Left renal cortex interstitium (tissue), 4 donors: ENCODE results near the gene CEACAM4. TPM values are rescaled to one million over a fixed set of nuclear protein-coding genes. Genes with fewer than 3 reads are reported as not detected.
"Not testable (repeated sequence)": the region's sequence is repeated elsewhere in the genome, so short reads cannot be mapped to it uniquely, and the experiment has no call there.

ENCODE experiments used
- DNase-seq, 4 donors: peaks; one replicate each; pipeline ENCODE4 v3.0.0-alpha.2; 2013; ENCODE audit warnings: low read depth in 4 of 4, low spot score in 2 of 4, missing footprints in 1 of 4
- polyA plus RNA-seq, 4 donors: library from polyadenylated mRNA; unstranded; fragments of 120-200 nt; gene quantifications; one replicate each; pipeline ENCODE4 v1.2.1, GENCODE V29; 2013; ENCODE audit not compliant: insufficient read length in 4 of 4

The CEACAM4 gene
- polyA plus RNA-seq, 4 donors: 0.11 to 0.22 (median 0.14) TPM; not detected in 1

DNA sequence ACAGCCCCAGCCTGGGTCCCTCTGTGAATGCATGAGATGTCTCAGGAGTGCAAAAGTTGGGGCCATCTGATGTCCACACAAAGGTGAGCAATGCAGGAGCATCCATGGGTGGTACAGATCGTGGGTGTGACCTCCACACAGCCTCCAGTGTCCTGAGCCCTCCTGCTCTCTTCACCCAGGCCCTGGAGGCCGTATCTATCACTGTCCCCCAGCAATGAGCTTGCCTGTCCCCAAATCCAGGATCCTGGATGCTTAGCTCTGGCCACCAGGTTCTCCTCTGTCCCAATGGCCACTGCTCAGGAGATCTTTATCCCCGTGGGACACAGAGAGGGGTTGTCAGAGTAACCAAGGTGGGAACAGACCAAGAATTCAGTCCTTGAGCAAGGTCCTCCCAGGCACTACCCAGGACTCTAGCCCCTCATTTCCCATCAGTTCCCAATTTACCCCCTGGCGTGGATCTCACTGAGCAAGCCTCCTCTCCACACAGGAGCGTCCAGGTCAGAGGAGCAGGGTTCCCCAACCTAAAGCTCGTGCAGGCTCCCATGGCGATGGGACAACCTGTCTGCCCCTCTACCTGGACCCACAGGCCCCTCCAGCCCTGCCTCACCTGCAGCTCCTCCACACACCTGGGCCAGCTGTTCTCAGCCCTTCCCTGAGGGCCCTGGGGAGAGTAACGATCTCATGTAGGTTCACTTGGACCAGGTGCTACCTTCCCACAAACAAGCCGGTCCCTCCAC lies 39.6 kb downstream of the CEACAM4 start:
- DNase-seq: no peak

DNA sequence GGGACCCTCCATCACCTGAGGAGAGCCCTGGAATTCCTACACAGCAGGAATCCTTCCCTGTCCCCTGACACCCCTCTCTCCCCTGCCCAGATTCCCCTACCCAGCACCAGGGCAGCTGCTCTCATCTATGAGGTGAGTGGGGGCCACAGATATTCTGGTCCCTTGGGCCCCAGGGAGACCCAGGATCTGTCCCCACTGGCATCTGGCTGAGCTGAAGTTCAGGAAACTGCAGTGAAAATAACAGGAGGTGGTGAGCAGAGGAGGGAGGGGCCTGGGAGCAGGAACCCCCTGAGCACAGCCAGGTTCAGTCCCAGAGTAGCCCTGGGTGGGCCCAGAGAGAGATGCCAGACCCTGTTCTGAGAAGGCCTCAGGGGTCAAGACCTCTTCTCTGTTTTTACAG lies 40.8 kb downstream of the CEACAM4 start:
- DNase-seq: no peak

DNA sequence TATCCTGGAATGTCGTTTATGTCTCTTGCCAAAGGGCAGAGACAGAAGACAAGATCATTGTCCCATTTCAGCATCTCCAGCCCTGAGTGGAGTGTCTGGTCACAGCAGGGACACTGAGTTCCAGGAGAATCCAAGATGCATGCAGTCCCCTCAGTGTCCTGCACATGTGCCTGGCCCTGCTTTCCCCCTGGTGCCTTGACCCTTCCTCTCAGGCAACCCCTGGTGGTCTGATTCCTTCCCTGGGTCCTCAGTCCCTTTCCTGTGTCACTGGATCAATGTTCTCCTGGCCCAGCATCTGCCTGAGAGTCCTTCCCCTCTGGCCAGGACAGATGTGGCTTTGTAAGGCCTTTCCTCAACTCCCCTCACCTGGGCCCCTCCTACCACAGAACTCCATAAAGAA lies 41.9 kb downstream of the CEACAM4 start:
- no peak for DNase-seq

DNA sequence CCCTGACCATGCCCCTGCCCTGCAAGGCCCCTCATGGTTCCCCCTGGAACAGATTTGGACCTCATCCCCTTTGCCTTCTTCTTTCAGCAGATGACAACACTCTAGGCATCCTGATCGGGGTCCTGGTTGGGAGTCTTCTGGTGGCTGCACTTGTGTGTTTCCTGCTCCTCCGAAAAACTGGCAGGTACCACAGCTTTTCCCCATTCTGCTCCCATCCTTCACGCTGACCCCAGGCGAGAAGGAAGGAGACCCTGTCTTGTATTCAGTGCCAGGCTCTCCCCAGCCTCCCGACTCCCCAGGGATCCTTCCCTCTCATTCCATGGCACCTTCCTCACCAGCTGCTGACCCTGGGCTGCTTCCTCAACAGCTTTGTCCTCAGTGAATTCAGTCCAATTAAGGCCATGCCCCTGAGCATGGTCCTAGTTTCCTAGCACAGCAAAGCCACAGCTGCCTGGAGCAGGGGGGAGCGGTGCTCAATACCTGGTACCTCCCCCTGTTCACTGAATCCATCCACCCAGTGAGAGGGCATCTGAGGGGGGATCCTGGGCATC lies 42.5 kb downstream of the CEACAM4 start:
- DNase-seq: no peak

DNA sequence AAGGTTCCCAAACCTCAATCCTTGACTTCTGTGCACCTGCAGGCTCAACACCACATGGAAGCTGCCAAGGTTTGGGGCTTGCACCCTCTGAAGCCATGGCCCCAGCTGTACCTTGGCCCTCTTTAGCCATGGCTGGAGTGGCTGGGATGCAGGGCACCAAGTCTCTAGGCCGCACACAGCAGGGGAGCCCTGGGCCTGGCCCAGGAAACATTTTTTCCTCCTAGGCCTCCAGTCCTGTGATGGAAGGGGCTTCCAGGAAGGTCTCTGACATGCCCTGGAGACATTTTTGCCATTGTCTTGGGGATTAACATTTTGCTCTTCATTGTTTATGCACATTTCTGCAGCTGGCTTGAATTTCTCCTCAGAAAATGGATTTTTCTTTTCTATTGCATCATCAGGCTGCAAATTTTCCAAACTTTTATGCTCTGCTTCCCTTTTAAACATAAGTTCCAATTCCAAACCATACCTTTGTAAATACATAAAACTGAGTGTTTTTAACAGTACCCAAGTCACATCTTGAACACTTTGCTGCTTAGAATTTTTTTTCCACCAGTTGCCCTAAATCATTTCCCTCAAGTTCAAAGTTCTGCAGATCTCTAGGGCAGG lies 44.2 kb downstream of the CEACAM4 start:
- DNase-seq: not testable (repeated sequence)

DNA sequence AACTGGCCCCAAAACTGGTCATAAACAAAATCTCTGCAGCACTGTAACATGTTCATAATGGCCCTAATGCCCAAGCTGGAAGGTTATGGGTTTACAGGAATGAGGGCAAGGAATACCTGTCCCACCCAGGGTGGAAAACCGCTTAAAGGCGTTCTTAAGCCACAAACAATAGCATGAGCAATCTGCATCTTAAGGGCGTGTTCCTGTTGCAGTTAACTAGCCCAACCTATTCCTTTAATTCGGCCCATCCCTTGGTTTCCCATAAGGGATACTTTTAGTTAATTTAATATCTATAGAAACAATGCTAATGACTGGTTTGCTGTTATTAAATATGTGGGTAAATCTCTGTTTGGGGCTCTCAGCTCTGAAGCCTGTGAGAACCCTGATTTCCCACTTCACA lies 45.8 kb downstream of the CEACAM4 start:
- DNase-seq: not testable (repeated sequence)

DNA sequence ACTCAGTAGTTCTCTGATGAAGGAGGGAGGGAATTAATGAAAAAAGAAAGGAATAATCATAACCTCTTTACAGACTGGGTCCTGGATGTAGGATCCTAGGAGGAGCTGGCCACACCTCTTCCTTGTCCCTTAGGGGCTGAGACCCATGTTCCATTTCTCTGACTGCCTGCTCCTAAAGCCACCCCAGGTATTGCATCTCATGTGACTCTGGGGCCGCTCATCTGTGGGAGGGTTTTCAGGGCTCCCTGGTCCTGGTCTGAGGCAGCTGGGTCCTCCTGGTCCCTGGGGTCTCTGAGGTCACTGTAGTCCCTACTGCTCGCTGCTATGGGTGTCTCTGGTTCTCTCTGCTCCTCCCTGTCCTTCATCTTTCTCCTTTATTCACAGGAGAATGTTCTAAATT lies 48.0 kb downstream of the CEACAM4 start:
- DNase-seq: no peak

DNA sequence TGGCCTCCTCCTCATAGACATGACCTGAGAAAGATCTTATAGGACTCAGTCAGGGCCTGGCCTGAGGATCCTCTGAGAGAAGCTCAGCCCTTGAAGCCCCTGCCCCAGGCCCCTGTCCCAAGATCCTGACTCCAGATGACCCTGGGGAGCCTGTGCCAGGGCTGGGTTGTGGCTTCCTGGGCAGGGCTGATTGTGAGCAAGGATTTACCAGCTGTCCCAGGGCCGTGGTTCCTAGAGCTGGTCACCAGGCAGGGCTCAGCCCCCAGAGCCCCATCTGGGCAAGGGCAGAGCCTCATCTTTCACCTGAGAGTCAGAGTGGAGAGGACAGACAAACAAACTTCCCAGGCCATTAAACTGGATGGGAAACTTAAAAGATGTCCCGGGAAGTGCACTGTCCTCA lies 49.0 kb downstream of the CEACAM4 start:
- DNase-seq: no peak

DNA sequence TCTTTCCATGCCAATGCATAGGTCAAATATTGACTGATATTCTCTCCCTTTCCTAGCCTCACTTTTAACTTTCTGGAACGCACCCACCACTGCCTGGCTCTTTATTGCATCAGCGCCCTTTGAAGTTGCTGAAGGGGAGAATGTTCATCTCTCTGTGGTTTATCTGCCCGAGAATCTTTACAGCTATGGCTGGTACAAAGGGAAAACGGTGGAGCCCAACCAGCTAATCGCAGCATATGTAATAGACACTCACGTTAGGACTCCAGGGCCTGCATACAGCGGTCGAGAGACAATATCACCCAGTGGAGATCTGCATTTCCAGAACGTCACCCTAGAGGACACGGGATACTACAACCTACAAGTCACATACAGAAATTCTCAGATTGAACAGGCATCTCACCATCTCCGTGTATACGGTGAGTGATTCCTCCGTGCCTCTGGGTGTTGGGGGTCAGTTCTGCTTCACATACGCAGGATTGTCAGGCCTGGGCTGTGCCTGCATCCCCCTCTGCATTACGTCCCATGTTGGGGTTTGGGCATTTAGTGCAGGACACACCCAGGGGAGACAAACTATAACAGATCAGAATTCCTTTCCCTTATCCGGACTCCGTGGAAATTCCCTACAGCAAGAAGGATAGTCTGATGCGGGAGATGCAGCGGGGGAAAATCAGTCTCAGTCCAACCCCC lies 49.6 kb downstream of the CEACAM4 start:
- no peak for DNase-seq

DNA sequence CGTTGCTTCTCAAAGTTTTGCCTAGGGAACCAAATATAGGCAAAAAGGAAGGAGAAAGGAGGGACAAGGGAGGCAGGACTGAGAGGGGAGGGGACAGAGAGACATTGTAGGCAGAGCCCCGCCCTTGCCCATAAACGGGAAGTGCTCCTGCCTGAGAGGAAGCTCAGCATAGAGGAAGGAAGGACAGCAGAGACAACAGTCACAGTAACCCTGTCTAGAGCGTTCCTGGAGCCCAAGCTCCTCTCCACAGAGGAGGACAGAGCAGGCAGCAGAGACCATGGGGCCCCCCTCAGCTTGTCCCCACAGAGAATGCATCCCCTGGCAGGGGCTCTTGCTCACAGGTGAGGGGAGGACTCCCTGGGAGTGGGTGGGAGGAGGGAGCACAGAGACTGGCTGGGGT lies 50.9 kb downstream of the CEACAM4 start, which contains the start of gene CEACAM21:
Gene CEACAM21 (plus strand): TSS at position 169 of the 400 bp plus-strand sequence. CDS start 109 bp downstream, at position 278.
- no peak for DNase-seq

DNA sequence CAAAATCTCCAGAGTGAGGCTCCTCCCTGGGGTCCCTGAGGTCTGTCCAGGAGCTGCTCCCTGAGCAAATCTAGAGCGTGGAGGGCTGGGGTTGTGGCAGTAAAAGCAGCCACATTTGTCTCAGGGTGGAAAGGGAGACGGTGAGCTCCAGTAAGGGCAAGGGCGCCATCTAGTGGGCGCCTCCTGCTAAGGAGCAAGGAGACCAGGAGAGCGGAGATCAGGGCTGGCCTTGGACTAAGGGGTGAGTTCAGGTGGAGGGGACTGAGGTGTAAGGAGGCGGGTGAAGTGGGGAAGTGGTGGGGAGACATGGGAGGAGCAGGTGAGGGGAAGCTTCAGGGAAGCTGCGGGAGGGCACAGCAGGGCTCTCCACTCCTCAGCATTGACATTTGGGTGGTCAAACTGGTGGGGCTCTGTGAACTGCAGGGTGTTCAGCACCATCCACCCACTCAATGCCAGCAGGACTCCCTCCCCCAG lies 56.2 kb downstream of the CEACAM4 start:
- peak in 2 of 4 donors; percentile 39 to 60 for DNase-seq

DNA sequence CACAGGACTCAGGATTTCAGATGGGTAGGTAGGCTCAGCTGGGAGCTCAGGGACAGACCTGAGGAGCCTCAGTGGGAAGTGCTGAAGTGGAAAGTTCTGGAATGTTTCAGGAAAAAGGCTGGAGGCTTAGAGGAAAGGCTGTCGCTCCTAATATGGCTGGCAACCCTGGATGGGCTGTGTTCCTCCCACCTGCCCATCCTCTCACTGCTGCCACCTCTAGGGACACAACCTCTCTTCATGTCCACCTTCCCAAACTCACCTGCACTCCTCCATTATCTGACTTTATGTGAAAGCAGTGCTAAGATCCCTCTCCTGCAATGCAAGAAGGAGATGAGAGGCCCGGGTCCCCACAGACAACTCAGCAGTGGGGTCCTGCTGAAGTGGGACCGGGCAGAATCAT lies 56.7 kb downstream of the CEACAM4 start:
- no peak for DNase-seq

DNA sequence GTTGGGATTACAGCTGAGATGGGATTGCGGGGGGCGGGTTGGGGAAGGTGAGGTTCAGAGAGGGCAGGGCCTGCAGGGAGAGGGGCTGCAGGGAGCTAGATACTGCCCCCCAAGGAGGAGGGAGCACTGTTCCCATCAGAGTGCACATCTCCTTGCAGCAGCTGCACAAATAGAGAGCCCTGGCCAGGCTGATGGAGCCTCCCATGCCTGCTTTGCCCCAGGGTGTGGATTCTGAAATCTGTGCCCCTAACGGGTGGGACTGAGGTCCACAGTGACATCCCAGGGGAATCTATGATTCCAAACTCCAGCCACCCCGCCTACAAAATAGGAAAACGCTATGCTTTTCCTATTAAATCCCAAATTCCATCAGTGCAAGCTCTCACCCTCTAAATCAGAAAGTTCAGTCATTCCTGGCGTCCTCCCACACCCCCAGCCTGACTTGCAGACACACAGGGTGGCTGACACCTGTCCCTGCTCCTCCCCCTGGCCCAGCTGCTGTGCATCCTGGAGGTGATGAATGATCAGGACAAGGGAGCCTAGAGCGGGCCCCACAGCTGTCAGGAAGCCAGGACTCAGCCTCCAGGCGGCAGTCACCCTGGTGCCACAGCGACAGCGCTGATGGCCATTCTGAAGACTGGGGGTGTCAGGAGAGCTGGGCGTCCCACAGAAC lies 57.3 kb downstream of the CEACAM4 start:
- DNase-seq: no peak

Other genes starting within 250 kb of the CEACAM4 start
- 10 to 100 TPM; 16.1 to 23.4 (median 19.3) TPM for gene EXOSC5, start 229.7 kb downstream of the CEACAM4 start, polyA plus RNA-seq
- gene BCKDHA, start 229.3 kb downstream of the CEACAM4 start, polyA plus RNA-seq: 10 to 100 TPM; 32.9 to 60.7 (median 48.0) TPM
- 1 to 10 TPM; 2.9 to 6.7 (median 4.6) TPM for gene B3GNT8, start 199.7 kb downstream of the CEACAM4 start, polyA plus RNA-seq
- gene DMAC2, start 187.2 kb downstream of the CEACAM4 start, polyA plus RNA-seq: 10 to 100 TPM; 55.6 to 66.6 (median 62.1) TPM
- 1 to 10 TPM; 1.4 to 6.8 (median 5.6) TPM for gene ERICH4, start 183.9 kb downstream of the CEACAM4 start, polyA plus RNA-seq
- 1 to 10 TPM; 1.1 to 2.1 (median 1.4) TPM for gene CEACAM21, start 50.9 kb downstream of the CEACAM4 start, polyA plus RNA-seq
- not detected for gene CEACAM7, start 61.2 kb upstream of the CEACAM4 start, polyA plus RNA-seq
- gene CEACAM5, start 81.6 kb upstream of the CEACAM4 start, polyA plus RNA-seq: under 1 TPM; 0.08 to 0.13 (median 0.08) TPM
- under 1 TPM in 3 of 4 donors, not detected in 1; 0.07 to 0.24 (median 0.13) TPM for gene CEACAM6, start 128.5 kb upstream of the CEACAM4 start, polyA plus RNA-seq
- gene CEACAM3, start 169.5 kb upstream of the CEACAM4 start, polyA plus RNA-seq: not detected
- not detected for gene LYPD4, start 217.6 kb upstream of the CEACAM4 start, polyA plus RNA-seq
- gene DMRTC2, start 218.0 kb upstream of the CEACAM4 start, polyA plus RNA-seq: not detected
- gene RPS19, start 233.2 kb upstream of the CEACAM4 start, polyA plus RNA-seq: 1,000 to 10,000 TPM; 1,257 to 2,145 (median 1,483) TPM